ENCODE results near the gene ASB10.

The ASB10 gene

GRCh38 chr7:151210087-151210854 lies 23.2 kb upstream of the ASB10 start, which contains the start of gene H2BK1:
Gene H2BK1, minus strand, starts transcription at chr7:151210488. Its CDS starts 170 bp downstream, at chr7:151210318.
- no peak for DNase-seq

- DNase-seq: no peak
Observed at GRCh38 chr7:151209588-151209987, 22.5 kb upstream of the ASB10 start.

DNA sequence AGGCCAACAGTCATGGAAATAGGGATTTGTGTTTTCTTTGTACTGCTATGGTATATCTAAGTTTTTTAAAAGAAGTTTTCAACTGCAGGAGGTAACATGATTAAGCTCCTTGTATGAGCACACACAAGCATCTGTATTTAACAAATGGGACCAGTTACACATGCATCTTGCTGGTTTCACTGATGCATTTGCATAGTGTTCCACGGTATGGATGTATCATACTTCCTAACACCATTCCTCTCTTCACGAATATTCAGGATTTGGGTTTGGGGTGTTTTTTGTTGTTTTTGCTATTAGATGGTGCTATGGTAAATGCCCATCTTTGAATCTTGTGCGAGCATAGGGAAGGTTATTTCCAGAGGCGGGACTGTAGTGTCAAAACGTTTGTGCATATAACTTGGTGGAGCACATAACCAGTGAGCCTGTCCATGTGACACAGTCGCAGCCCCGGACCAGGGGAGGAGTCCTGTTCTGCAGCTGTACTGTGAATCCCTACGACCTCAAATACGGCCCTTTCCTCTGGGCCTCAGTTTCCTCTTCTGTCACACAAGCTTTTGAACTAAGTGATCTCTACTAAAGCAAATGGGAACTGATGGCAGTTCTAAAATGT lies 21.3 kb upstream of the ASB10 start:
- no peak for DNase-seq

GRCh38 chr7:151207804-151208203 lies 20.8 kb upstream of the ASB10 start:
- DNase-seq: no peak

GRCh38 chr7:151207315-151207714 lies 20.3 kb upstream of the ASB10 start:
- DNase-seq: no peak

DNA sequence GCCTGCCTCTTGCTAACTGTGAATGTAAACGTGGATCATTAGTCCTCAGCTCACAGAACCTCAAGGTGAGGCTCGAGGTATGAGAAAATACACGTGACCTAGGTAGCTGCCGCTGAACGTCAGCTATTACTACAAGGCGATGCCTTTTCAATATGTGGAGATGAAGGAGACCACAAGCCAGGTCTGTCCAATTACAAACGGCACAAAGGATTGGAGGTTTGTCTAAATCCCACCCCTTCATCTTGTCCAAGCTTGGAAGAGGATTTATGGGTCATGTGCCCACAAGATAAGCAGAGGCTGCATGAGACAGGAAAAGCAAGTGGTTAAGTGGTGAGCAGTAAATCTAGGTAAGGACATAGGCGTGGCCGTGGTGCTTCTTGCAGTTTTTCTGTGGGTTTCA lies 19.9 kb upstream of the ASB10 start:
- no peak for DNase-seq

DNA sequence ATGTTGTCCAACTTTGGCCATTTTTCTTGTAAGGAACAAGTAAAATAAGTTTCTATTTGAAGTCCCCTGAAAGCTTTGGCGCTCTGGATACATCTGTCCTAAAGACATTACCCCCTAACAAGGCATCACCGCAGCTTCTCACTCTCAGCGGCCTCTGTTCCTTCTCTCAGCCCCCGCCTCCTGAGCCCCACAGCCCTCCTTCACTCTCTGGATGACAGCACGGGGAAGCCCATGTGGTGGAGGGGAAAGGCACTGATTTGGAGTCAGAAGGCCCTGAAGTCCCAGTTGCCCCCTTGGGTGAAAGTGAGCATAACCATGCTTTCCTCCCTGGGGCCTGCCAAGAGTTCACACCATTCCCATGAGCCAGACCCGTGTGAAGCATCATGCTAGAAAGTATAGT lies 18.7 kb upstream of the ASB10 start:
- DNase-seq: no peak

DNA sequence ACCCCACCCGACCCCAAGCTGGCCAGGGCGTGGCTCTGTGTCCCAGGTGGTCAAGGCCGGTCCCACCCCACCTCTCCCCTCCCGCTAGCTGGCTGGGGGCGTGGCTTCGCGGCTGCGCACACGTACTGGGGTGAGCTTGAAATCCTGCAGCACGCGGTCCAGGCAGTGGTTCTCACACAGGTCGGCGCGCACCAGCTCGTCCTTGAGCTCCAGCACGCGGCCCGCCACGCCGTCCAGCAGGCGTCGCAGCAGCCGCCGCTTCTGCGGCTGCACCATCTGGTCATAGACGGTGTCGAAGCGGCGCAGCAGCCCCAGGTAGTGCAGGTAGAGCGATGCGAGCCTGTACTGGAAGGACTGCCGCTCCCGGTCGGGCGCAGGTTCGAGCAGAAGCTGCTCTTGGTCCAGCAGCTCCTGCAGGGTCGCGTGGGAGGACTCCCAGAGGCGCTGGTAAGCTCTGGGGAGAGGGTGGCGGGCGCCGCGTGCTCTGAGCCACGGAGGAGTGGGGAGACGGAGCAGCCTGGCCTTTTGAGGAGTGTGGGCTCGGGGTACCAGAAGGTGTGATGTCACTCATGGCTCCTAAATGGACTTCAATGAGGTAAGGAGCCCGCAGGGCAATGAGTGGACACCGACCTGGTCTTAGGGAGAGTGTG lies 17.5 kb upstream of the ASB10 start:
- no peak for DNase-seq

DNA sequence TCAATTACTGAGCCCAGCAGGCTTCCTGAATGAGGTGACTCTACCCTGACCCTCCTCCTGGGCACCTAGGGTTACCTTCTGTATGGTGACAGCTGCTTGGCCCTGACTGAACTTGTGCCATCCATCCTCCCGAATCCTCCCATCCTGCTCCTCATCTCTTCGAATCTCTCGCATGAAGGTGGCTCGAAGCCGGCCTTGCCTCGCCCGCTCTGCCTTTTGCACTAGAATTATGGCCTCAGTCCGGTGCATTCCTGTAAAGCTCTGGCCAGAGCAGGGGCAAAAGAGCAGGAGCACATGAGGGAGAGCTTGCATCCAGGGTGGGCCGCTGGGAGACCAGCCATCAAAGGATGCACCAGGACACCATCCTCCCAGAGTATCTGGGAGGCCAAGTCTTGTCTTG lies 15.8 kb upstream of the ASB10 start:
- DNase-seq: no peak

DNA sequence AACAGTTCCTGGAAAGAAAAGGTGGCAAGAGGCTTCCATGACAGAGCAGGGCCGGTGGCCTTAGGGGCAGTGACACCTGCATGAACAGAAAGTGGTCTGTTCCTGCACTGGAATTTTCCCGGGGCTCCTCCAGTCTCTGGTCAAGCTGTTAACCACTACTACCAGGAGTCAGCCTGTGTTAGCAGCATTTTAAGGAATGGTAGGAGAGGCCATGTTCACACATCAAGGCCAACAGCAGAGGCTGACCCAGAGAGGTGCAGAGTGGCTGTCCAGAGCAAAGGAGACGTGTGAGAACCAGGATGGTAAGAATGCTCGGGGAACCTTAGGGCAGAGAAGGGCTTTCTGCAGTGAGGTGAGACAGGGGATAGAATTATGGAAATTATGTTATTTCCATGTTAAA lies 14.7 kb upstream of the ASB10 start:
- DNase-seq: no peak

DNA sequence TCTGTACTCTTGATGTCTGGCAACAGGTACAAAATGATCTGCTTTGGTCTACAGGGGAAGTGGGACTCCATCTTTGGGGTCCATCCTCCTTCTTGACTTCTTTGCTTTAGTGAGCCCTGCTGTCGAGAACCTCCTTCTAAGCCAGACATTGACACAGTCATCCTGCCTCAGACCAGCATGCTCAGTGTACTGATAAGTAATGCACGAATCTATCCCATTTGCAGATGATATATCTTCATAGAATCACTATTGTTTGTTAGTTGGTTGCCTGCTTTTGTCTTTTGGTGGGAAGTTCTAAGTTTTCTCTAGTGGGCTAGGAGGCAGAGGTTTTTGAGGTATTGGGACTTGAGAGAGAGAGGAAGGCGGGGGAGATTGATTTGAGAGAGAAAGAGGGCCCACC lies 14.3 kb upstream of the ASB10 start:
- DNase-seq: no peak

DNA sequence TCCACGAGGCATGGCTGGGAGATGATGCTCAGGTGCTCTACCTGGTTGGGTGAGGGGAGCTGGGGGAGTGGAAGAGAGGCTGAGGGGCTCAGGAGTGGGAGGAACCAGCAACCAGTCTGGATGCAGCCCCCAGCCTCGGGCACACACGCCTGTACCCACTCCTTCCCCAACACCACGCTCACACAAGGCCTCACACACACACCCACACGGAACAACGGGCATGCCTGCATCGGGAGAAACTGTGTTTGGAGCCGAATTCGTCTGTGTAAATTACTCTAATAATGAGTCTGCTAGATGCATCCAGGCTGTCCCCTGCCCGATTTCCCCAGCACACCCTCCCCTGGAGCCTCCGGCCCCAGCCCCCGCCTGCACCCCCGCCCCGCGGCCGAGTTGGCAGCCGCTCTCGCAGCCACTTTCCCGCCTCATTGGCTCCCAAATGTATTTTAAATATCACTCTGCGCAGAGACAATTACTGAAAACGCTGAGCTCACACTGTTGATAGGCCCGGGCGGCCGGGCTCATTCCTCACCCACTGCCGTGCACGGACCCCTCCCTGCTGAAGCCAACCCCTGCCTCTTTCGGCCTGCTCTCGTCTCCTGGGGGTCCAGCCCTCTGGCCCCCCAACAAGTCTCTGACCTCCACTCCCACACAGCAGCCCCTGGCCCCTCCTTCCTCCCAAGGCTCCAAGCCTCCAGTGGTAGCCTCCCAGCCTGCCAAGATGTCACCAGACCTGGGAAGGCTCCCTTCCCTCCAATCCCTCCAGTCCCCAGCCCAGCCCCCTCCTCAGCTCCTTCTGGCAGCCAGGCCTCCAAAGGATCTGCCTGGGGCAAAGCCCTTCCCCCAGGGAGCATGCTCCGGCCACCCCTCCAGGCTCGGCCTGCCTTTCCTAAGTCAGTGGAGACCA lies 12.1 kb upstream of the ASB10 start:
- DNase-seq: peak; percentile 76

GRCh38 chr7:151197932-151198331 lies 10.9 kb upstream of the ASB10 start:
- no peak for DNase-seq

GRCh38 chr7:151195616-151196450 lies 8.8 kb upstream of the ASB10 start:
- DNase-seq: no peak

DNA sequence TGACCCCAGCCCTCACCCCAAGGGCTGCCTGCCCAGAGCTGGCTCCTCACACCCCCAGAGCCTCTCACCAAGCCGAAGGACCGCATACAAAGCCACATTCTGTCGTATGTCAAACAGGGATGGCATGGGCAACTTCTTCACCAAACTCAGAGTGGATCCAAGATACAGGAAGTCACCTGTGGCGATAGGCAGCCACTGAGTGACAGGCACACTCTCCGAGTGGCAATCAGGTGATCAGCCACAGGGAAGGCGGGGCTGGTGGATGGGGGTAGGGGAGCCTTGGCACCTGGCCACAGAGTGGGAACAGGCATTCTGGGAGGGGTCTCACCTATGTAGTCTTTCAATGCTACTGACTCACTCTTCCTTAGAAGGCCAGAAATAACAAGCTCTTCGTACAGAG lies 7.1 kb upstream of the ASB10 start:
- no peak for DNase-seq

- DNase-seq: no peak
Observed at GRCh38 chr7:151193203-151193978, 6.3 kb upstream of the ASB10 start.

DNA sequence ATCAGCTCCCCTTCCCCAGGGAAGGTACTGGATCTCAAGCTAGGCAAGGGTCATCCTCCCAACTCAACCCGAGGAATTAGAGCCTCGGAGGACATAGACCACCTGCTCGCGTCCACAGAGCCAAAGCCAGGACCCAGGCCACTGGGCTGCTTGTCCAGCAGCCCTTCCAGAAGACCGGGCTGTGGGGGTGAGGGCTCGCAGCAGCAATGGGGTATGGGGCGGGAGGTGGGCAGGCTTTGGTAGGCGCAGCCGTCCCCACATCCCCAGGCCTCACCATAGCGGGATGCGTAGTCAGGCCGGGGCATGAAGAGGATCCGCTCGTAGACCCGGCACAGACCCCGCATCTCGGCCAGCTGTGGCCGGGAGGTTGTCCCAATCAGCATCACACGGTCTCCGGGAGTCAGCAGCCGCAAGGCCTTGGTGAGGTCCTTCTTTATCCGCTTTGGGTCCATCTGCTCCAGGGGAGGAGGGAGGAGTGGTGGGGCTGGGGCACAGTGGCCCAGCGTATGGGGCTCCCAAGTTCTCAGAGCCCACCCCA lies 5.0 kb upstream of the ASB10 start:
- no peak for DNase-seq

GRCh38 chr7:151191544-151191943 lies 4.5 kb upstream of the ASB10 start:
- no peak for DNase-seq

DNA sequence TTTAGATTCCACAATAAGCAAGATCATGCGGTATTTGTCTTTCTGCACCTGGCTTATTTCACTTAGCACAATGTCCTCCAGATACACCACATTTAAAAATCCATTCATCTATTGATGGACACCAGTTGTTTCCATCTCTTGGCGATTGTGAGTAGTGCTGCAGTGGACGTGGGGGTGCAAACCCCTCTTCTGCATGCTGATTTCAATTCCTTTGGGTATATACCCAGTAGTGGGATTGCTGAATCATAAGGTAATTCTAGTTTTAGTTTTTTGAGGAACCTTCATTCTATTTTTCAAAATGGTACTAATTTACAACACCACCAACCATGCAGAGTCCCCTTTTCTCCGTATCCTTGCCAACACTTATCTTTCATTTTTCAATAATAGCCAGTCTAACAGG lies 2.0 kb upstream of the ASB10 start:
- DNase-seq: no peak

- DNase-seq: no peak
Observed at GRCh38 chr7:151188252-151188542, 1.1 kb upstream of the ASB10 start.
